T-helper 1 cell treated with Interleukin-12 subunit alpha and Interleukin-12 subunit beta and Interleukin-4 antibody, amounts not matched to agents 30 ng/mL and 1 ng/mL, for 36 hours (primary cell): ENCODE measurements around the gene UNC79. TPM values are rescaled to one million over a fixed set of nuclear protein-coding genes. Genes with fewer than 3 reads are reported as not detected.

ENCODE experiments used
- intact Hi-C: fragments of 100-400 bp; cut with micrococcal nuclease; formaldehyde crosslinking; loops from one replicate; pipeline ENCODE4 v1.15.1; 2024
- total RNA-seq: library from RNA; stranded (reverse); gene quantifications from 2 replicates; pipeline ENCODE4 v1.2.3, GENCODE V29; 2022

UNC79 gene
- total RNA-seq, 1 donor from 2014 or later = not detected

DNA sequence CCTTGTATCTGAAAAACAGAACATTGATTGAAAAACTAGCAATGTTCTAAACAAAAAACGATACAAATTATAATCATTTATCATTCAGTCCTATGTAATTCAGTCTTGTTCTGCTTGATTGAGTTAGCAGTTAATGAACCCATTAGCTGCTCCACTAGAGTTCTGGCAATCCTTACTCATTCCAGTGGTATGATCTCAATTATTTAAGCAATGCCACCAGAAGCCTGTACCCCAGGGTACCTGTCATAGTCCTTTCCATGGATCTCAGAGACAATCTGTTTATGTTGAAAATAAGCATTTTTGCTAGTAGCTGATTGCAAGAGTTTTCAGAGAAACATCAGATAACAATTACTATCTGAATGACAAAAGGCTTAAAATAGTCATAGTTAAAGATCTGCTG, 115.9 kb downstream of the UNC79 start:
- intact Hi-C loops = no loop called here

GRCh38 chr14:93548102-93548843, 117.5 kb downstream of the UNC79 start:
- intact Hi-C loops = no loop called here

DNA sequence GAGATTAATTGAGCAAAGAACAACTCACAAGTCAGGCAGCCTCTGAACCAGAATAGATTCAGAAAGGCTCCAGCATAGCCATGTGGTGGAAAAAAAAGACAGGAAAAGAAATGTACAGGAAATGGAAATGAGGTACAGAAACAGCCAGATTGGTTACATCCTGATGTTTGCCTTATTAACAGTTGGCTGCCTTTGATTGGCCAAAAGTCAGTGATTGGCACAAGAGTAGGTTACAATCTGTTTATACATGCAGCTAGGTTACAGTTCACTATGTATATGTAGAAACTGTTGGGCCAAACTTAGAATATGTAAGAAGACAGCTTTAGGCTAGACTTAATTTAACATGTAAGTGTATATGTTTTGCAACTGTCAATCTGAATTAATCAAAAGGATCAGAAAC, 118.9 kb downstream of the UNC79 start:
- intact Hi-C loops = no loop called here

- intact Hi-C loops = no loop called here
Measured at GRCh38 chr14:93564918-93565317, 134.2 kb downstream of the UNC79 start.

- intact Hi-C loops = no loop called here
Measured at GRCh38 chr14:93566065-93566693, 135.4 kb downstream of the UNC79 start.

DNA sequence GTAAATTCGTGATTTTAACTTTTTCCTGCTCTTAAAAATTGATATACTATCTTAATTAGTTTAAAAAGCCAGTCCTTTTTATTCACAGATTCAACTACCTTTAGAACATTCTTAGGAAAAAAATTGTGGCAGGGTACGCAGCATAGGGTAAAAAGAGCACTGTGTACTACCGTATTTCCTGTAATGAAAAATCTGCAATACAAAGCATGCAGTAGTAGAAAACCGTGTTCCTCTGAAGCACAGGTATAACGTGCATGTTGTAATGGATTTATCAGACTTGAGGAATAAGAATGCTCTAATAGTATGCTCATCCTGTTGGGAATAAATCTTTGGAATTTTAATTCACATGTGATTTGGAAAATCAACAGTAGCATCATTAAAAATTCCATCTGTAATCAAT, 140.5 kb downstream of the UNC79 start:
- intact Hi-C loops = no loop called here

DNA sequence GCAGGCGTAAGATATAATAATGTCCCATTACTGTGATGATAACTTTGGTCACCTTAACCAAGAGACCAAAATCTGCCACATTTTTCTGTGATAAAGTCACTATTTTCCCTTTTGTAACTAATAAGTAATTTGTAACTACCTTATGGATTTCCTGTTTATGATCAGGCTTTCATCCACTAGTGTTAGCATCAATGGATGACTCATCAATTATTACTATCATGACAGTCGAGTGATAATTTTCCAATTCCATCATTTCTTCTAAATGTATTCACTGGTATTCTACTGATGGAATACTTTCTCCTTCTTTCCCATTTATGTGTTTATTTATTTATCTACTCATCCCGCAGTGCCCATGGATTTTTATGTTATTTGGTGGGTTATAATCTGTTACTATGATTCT, 148.4 kb downstream of the UNC79 start:
- intact Hi-C loops = no loop called here

- intact Hi-C loops = no loop called here
Measured at GRCh38 chr14:93582516-93582915, 151.8 kb downstream of the UNC79 start.

GRCh38 chr14:93587330-93587729, 156.6 kb downstream of the UNC79 start:
- intact Hi-C loops = no loop called here

GRCh38 chr14:93591506-93591905, 160.8 kb downstream of the UNC79 start:
- intact Hi-C loops = no loop called here

GRCh38 chr14:93592786-93593185, 162.0 kb downstream of the UNC79 start:
- intact Hi-C loops = no loop called here

DNA sequence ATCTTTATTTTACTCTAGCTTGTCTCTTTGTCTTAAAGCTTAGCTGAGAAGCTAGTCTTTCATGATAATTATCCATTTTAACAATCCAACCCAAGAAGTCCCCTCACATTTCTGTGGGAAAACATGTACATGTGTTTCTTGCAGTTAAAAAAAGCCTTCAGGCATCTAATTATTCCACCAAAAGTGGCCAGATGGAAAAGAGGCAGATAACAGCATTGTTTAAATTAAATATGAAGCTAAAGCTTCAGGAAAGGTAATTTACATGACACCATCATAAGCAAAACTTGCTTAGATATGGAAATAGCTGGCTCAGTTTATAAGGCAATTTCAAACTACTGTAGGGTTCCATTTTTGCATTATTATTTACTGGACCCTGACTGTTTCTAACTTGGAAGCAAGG, 175.4 kb downstream of the UNC79 start:
- intact Hi-C loops = no loop called here

DNA sequence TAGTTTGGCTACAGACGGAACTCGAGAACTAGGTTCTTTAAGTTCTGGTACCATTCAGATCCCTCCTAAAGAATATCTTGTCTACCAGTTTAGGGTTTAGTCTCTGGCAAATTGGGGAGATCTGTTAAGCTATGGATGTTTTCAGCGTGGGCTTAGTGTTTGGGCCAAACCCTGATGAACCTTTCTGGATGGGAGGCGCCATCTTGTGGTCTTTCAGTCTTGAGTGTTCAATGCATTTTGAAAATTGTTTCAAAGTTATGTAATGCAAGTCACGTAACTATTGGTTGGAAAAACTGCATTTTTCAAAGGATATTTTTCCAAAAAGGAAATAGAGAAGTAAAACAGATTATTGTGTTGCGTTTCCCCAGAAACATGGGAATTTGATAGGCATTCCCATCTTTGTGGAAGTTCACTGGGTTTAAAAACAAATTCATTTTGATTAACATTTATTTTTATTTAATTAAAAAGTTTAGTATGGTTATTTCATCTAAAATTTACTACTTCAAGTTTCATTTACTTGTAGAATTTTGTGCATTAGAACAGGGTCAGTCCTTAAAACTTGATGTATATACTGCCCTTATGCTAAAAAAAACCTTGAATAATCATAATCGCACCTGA, 188.5 kb downstream of the UNC79 start:
- intact Hi-C loops = loop anchor here (2.0 kb wide), 1 partner anchor 506 kb away; no protein-coding TSS in a partner anchor

- intact Hi-C loops = no loop called here
Measured at GRCh38 chr14:93628048-93628447, 197.3 kb downstream of the UNC79 start.

GRCh38 chr14:93629643-93630042, 198.9 kb downstream of the UNC79 start:
- intact Hi-C loops = no loop called here

DNA sequence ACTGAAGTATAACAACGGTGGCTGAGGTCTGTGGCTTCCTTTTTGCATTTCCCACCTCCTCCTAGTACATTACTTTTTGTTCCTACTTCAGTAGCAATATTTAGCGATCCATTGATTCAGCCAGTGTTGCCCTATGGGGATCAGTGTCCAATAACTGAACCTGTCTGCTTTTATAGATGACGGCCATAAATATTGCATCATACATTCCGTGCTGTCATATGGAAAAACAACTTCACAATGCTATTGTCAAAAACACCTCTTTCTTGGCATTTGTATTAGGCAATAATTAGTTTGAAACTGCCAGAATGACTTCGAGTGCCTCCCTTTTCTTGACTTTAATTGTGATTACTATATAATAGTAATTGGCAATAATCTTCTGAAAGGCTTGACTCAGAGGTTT, 208.1 kb downstream of the UNC79 start:
- intact Hi-C loops = no loop called here

- intact Hi-C loops = no loop called here
Measured at GRCh38 chr14:93643127-93643526, 212.4 kb downstream of the UNC79 start.

GRCh38 chr14:93643676-93644075, 212.9 kb downstream of the UNC79 start:
- intact Hi-C loops = no loop called here

GRCh38 chr14:93645200-93645599, 214.5 kb downstream of the UNC79 start:
- intact Hi-C loops = no loop called here

- intact Hi-C loops = no loop called here
Measured at GRCh38 chr14:93648440-93649168, 217.9 kb downstream of the UNC79 start.

DNA sequence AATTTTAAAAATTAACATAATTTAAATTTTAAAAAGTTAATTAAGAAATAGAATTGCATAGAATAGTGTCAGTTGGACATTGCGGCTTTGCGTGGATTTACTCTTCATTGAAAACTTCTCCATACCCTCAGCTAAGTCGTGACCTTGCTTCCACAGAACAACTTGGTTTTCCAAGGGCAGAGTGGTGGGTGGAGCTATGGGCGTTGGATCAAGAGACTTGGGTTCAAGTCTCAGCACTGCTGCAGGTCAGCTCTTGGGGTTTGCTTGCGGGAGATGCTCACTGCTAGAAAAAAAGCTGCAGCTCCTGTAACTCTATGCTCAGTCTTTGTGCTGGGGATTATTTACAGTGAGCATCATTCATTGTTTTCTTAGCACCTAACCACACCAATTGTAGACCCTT, 223.9 kb downstream of the UNC79 start:
- intact Hi-C loops = no loop called here
